K562 (cell line): ENCODE results near the gene CGB3.

Experiments used
- CEBPB ChIP-seq: fragments of 450-650 bp; IDR thresholded peaks from 2 replicates; pipeline ENCODE4 v1.6.1; 2016; ENCODE audit warnings: missing genetic modification characterization, missing compliant biosample characterization
- EZH2 ChIP-seq: IDR thresholded peaks from 2 replicates; pipeline ENCODE4 v1.6.1; 2012; ENCODE audit warnings: low read depth, mild to moderate bottlenecking, inconsistent platforms, low read length, borderline replicate concordance
- KAT2B ChIP-seq: IDR thresholded peaks from one replicate; pipeline ENCODE4 v1.6.1; 2012; ENCODE audit warnings: low read depth, mild to moderate bottlenecking, control low read depth, inconsistent platforms, low read length, moderate library complexity
- KLF6 ChIP-seq: fragments of 250-450 bp; sonication (Bioruptor Pico); IDR thresholded peaks from 2 replicates; pipeline ENCODE4 v1.4.0; 2020; ENCODE audit warnings: mild to moderate bottlenecking, moderate library complexity, borderline replicate concordance
- SIN3B ChIP-seq: fragments of 450-650 bp; IDR thresholded peaks from 2 replicates; pipeline ENCODE4 v1.6.1; 2017; ENCODE audit warnings: low read depth, mild to moderate bottlenecking, moderate library complexity
- ZBTB1 ChIP-seq: sonication (generic); formaldehyde crosslinking; IDR thresholded peaks from 2 replicates; pipeline ENCODE4 v1.8.1; 2023; ENCODE audit warnings: missing genetic modification reagents, low read depth, mild to moderate bottlenecking, borderline replicate concordance
- ZNF263 ChIP-seq: sonication (generic); formaldehyde crosslinking; IDR thresholded peaks from 2 replicates; pipeline ENCODE4 v1.8.0; 2022; ENCODE audit warnings: mild to moderate bottlenecking, missing genetic modification reagents, borderline replicate concordance
- TF ChIP-seq, protein P1 (sequence below): sonication (generic); formaldehyde crosslinking; IDR thresholded peaks from 2 replicates; pipeline ENCODE4 v1.8.0; 2022; ENCODE audit warnings: missing genetic modification reagents, mild to moderate bottlenecking, borderline replicate concordance
- TF ChIP-seq, protein P2 (sequence below): fragments of 250-450 bp; sonication (Bioruptor Pico); IDR thresholded peaks from 2 replicates; pipeline ENCODE4 v1.8.0; 2021; ENCODE audit warnings: borderline replicate concordance, mild to moderate bottlenecking, moderate library complexity; ENCODE audit not compliant: poor library complexity, severe bottlenecking
- TF ChIP-seq, protein P3 (sequence below): fragments of 250-450 bp; sonication (Bioruptor Pico); IDR thresholded peaks from 2 replicates; pipeline ENCODE4 v1.4.0; 2020; ENCODE audit warnings: mild to moderate bottlenecking, moderate library complexity, borderline replicate concordance
- TF ChIP-seq, protein P4 (sequence below), 2 experiments: fragments of 450-650 bp in 1 of 2; IDR thresholded peaks; 2 replicates each; pipeline ENCODE4 v1.6.1; 2011 to 2017; ENCODE audit warnings: low read depth in 2 of 2, antibody characterized with exemption in 1 of 2, borderline replicate concordance in 1 of 2, low read length in 1 of 2, mild to moderate bottlenecking in 1 of 2, mixed read lengths in 1 of 2; ENCODE audit not compliant: control insufficient read depth in 1 of 2

DNA sequence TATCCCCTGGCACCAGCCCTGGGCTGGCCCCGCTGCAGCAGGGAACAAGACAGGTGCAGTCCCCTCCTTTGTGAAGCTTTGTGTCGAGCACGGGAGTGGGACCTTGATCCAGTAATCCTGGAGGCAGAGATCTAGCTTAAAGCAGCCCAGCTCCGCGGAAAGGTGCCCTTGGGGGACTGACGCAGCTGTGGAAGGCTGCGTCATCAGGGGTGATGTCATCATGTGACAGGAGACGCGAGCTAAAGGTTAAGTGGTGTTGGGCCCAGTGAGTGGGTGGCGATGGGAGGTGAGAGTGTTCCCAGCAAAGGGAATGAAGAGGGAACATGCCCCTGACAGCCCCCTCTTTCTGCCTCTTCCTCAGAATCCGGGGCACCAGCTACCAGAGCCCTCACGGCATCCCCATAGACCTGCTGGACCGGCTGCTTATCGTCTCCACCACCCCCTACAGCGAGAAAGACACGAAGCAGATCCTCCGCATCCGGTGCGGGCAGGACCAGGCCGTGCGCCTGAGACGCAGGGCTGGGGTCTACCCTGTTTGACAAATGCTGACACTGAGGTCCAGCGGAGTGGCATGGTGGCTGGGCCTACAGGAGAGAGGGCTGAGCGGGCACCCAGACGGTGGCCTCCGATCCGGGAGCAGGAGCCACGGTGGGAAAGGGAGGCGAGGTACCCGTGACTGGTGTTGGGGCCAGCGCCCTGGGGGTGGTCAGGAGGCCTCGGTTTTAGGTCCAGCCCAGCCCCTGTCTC lies 9.8 kb downstream of the CGB3 start:
- TF ChIP-seq, protein P1, sequence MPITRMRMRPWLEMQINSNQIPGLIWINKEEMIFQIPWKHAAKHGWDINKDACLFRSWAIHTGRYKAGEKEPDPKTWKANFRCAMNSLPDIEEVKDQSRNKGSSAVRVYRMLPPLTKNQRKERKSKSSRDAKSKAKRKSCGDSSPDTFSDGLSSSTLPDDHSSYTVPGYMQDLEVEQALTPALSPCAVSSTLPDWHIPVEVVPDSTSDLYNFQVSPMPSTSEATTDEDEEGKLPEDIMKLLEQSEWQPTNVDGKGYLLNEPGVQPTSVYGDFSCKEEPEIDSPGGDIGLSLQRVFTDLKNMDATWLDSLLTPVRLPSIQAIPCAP (CRISPR knock-in tag) = no peak
- TF ChIP-seq KLF6 (CRISPR knock-in tag) (no peak), SIN3B (no peak), KAT2B (no peak), CEBPB (no peak), ZNF263 (CRISPR knock-in tag) (no peak), EZH2 (no peak), ZBTB1 (CRISPR knock-in tag) (no peak)
- TF ChIP-seq, protein P2, sequence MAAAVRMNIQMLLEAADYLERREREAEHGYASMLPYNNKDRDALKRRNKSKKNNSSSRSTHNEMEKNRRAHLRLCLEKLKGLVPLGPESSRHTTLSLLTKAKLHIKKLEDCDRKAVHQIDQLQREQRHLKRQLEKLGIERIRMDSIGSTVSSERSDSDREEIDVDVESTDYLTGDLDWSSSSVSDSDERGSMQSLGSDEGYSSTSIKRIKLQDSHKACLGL (CRISPR knock-in tag) = no peak
- TF ChIP-seq, protein P3, sequence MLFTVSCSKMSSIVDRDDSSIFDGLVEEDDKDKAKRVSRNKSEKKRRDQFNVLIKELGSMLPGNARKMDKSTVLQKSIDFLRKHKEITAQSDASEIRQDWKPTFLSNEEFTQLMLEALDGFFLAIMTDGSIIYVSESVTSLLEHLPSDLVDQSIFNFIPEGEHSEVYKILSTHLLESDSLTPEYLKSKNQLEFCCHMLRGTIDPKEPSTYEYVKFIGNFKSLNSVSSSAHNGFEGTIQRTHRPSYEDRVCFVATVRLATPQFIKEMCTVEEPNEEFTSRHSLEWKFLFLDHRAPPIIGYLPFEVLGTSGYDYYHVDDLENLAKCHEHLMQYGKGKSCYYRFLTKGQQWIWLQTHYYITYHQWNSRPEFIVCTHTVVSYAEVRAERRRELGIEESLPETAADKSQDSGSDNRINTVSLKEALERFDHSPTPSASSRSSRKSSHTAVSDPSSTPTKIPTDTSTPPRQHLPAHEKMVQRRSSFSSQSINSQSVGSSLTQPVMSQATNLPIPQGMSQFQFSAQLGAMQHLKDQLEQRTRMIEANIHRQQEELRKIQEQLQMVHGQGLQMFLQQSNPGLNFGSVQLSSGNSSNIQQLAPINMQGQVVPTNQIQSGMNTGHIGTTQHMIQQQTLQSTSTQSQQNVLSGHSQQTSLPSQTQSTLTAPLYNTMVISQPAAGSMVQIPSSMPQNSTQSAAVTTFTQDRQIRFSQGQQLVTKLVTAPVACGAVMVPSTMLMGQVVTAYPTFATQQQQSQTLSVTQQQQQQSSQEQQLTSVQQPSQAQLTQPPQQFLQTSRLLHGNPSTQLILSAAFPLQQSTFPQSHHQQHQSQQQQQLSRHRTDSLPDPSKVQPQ (CRISPR knock-in tag) = no peak
- TF ChIP-seq, protein P4, sequence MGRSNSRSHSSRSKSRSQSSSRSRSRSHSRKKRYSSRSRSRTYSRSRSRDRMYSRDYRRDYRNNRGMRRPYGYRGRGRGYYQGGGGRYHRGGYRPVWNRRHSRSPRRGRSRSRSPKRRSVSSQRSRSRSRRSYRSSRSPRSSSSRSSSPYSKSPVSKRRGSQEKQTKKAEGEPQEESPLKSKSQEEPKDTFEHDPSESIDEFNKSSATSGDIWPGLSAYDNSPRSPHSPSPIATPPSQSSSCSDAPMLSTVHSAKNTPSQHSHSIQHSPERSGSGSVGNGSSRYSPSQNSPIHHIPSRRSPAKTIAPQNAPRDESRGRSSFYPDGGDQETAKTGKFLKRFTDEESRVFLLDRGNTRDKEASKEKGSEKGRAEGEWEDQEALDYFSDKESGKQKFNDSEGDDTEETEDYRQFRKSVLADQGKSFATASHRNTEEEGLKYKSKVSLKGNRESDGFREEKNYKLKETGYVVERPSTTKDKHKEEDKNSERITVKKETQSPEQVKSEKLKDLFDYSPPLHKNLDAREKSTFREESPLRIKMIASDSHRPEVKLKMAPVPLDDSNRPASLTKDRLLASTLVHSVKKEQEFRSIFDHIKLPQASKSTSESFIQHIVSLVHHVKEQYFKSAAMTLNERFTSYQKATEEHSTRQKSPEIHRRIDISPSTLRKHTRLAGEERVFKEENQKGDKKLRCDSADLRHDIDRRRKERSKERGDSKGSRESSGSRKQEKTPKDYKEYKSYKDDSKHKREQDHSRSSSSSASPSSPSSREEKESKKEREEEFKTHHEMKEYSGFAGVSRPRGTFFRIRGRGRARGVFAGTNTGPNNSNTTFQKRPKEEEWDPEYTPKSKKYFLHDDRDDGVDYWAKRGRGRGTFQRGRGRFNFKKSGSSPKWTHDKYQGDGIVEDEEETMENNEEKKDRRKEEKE (IDR thresholded peaks at IDR 0.05; ENCODE audit: borderline replicate concordance in 1 of 2, control insufficient read depth in 1 of 2, low read depth in 2 of 2, low read length in 1 of 2) = no peak
